Mesendoderm (in vitro differentiated cells): Measurements from ENCODE around the gene PI4KB.
A peak's percentile ranks its signal among the peaks of the same experiment; 100 is the strongest.

Experiments
- DNase-seq: peaks from one replicate; pipeline ENCODE4 v3.0.0; 2013
- H2AK5ac ChIP-seq: 2 replicates; pipeline ENCODE4 v1.6.1; 2013; ENCODE audit warnings: low read length, inconsistent platforms
- H2BK120ac ChIP-seq: 2 replicates; pipeline ENCODE4 v1.6.1; 2013; ENCODE audit warnings: low read depth, mild to moderate bottlenecking, low read length, moderate library complexity, mixed read lengths
- H2BK15ac ChIP-seq: replicated peaks from 2 replicates; pipeline ENCODE4 v1.6.1; 2013; ENCODE audit warnings: low read depth, mild to moderate bottlenecking, moderate library complexity
- H2BK5ac ChIP-seq: 2 replicates; pipeline ENCODE4 v1.6.1; 2013; ENCODE audit warnings: low read length, inconsistent platforms
- H3K18ac ChIP-seq: 2 replicates; pipeline ENCODE4 v1.6.1; 2013; ENCODE audit warnings: mild to moderate bottlenecking, low read length, mixed read lengths
- H3K23ac ChIP-seq: one replicate; pipeline ENCODE4 v1.6.1; 2013; ENCODE audit warnings: low read length
- H3K27ac ChIP-seq: 2 replicates; pipeline ENCODE4 v1.5.1; 2013; ENCODE audit warnings: low read depth, mild to moderate bottlenecking, inconsistent platforms, low read length, moderate library complexity
- H3K27me3 ChIP-seq: 2 replicates; pipeline ENCODE4 v1.6.1; 2013; ENCODE audit warnings: low read length, control low read depth, mild to moderate bottlenecking, inconsistent platforms; ENCODE audit not compliant: insufficient read depth, poor library complexity
- H3K36me3 ChIP-seq: 2 replicates; pipeline ENCODE4 v1.6.1; 2013; ENCODE audit warnings: low read length, inconsistent platforms; ENCODE audit not compliant: control insufficient read depth, insufficient read depth
- H3K4ac ChIP-seq: one replicate; pipeline ENCODE4 v1.6.1; 2013; ENCODE audit warnings: low read depth, mild to moderate bottlenecking, low read length, moderate library complexity
- H3K4me1 ChIP-seq: 2 replicates; pipeline ENCODE4 v1.6.1; 2013; ENCODE audit warnings: low read depth, low read length, inconsistent platforms; ENCODE audit not compliant: control insufficient read depth
- H3K4me2 ChIP-seq: 2 replicates; pipeline ENCODE4 v1.6.1; 2013; ENCODE audit warnings: low read length
- H3K4me3 ChIP-seq: 2 replicates; pipeline ENCODE4 v1.5.1; 2013; ENCODE audit warnings: mild to moderate bottlenecking, low read length
- H3K56ac ChIP-seq: one replicate; pipeline ENCODE4 v1.6.1; 2013; ENCODE audit warnings: low read length
- H3K79me1 ChIP-seq: 2 replicates; pipeline ENCODE4 v1.6.1; 2013; ENCODE audit warnings: low read length, inconsistent platforms
- H3K79me2 ChIP-seq: 2 replicates; pipeline ENCODE4 v1.6.1; 2013; ENCODE audit warnings: mild to moderate bottlenecking, low read length; ENCODE audit not compliant: control insufficient read depth, insufficient read depth
- H3K9ac ChIP-seq: 2 replicates; pipeline ENCODE4 v1.6.1; 2013; ENCODE audit warnings: low read length, inconsistent platforms
- H4K5ac ChIP-seq: one replicate; pipeline ENCODE4 v1.6.1; 2013; ENCODE audit warnings: low read length
- H4K8ac ChIP-seq: one replicate; pipeline ENCODE4 v1.6.1; 2013; ENCODE audit warnings: low read depth, mild to moderate bottlenecking, control low read depth, low read length, moderate library complexity
- WGBS: extraction: QIAGEN DNeasy Blood & Tissue Kit; methylation state at CpG from one replicate; pipeline ENCODE4 v1.1.7; 2013; ENCODE audit warnings: low lambda C conversion rate, missing lambda C conversion rate; ENCODE audit not compliant: insufficient coverage; ENCODE audit errors: extremely low coverage; 5-methylcytosine and 5-hydroxymethylcytosine counted together

The PI4KB gene

GRCh38 chr1:151342569-151342968 is 15.4 kb upstream of the PI4KB start:
- peaks cover 7% of the 10 kb centered on the region for H3K4me1 ChIP-seq
- H3K4me3 ChIP-seq: no peak overlapping the region
- DNase-seq: no peak
- H4K8ac ChIP-seq: no peak overlapping the region
- H3K23ac ChIP-seq: no peak overlapping the region
- peaks cover 4% of the 10 kb centered on the region for H3K36me3 ChIP-seq
- H3K27ac ChIP-seq: no peak overlapping the region
- no peak overlapping the region for H3K56ac ChIP-seq
- H2BK15ac ChIP-seq: no peak overlapping the region
- H3K79me2 ChIP-seq: peaks cover 6% of the 10 kb centered on the region
- H2BK5ac ChIP-seq: no peak overlapping the region
- H4K5ac ChIP-seq: no peak overlapping the region
- H3K4me2 ChIP-seq: no peak overlapping the region
- H2BK120ac ChIP-seq: no peak overlapping the region
- no CpG with 5 or more reads among the region's 6 CpGs for WGBS
- no peaks in the 10 kb centered on the region for H3K27me3 ChIP-seq
- no peak overlapping the region for H3K9ac ChIP-seq
- H3K4ac ChIP-seq: no peak overlapping the region
- H3K79me1 ChIP-seq: peaks cover 8% of the 10 kb centered on the region
- no peak overlapping the region for H3K18ac ChIP-seq
- no peak overlapping the region for H2AK5ac ChIP-seq

- H4K8ac ChIP-seq: no peak overlapping the region
- no peak overlapping the region for H3K4me2 ChIP-seq
- DNase-seq: no peak
- H3K23ac ChIP-seq: no peak overlapping the region
- peaks cover 6% of the 10 kb centered on the region for H3K4me1 ChIP-seq
- H4K5ac ChIP-seq: no peak overlapping the region
- no peak overlapping the region for H2BK120ac ChIP-seq
- H2AK5ac ChIP-seq: no peak overlapping the region
- peaks cover 6% of the 10 kb centered on the region for H3K79me2 ChIP-seq
- H3K4ac ChIP-seq: no peak overlapping the region
- H3K4me3 ChIP-seq: no peak overlapping the region
- H3K36me3 ChIP-seq: peaks cover 4% of the 10 kb centered on the region
- no peak overlapping the region for H2BK15ac ChIP-seq
- H3K9ac ChIP-seq: no peak overlapping the region
- WGBS: no CpG with 5 or more reads among the region's 2 CpGs
- H3K56ac ChIP-seq: no peak overlapping the region
- H3K18ac ChIP-seq: no peak overlapping the region
- H3K27me3 ChIP-seq: no peaks in the 10 kb centered on the region
- H3K79me1 ChIP-seq: peaks cover 8% of the 10 kb centered on the region
- no peak overlapping the region for H2BK5ac ChIP-seq
- no peak overlapping the region for H3K27ac ChIP-seq
These were observed 14.8 kb upstream of the PI4KB start for GRCh38 chr1:151342021-151342420.

- Histone ChIP-seq H3K9ac (no peak overlapping the region), H3K27ac (no peak overlapping the region), H3K4me3 (no peak overlapping the region), H3K27me3 (no peaks in the 10 kb centered on the region), H2AK5ac (no peak overlapping the region), H3K79me2 (peaks cover 6% of the 10 kb centered on the region), H3K23ac (no peak overlapping the region), H3K79me1 (peaks cover 7% of the 10 kb centered on the region), H2BK120ac (no peak overlapping the region), H2BK5ac (no peak overlapping the region), H3K4me2 (no peak overlapping the region), H3K4ac (no peak overlapping the region), H3K4me1 (peaks cover 3% of the 10 kb centered on the region), H2BK15ac (no peak overlapping the region), H3K18ac (no peak overlapping the region), H3K56ac (no peak overlapping the region), H3K36me3 (peaks cover 4% of the 10 kb centered on the region), H4K8ac (no peak overlapping the region), H4K5ac (no peak overlapping the region)
- peak; percentile 96 for DNase-seq
- WGBS: no CpG with 5 or more reads among the region's 7 CpGs
These were observed 13.9 kb upstream of the PI4KB start for GRCh38 chr1:151340870-151341754.

GRCh38 chr1:151336556-151336955 is 9.3 kb upstream of the PI4KB start:
- WGBS: no CpG with 5 or more reads among the region's 3 CpGs
- H3K79me1 ChIP-seq: no peaks in the 10 kb centered on the region
- no peak overlapping the region for H3K18ac ChIP-seq
- H3K4me2 ChIP-seq: no peak overlapping the region
- H2AK5ac ChIP-seq: no peak overlapping the region
- no peak overlapping the region for H3K4ac ChIP-seq
- H3K9ac ChIP-seq: no peak overlapping the region
- no peak for DNase-seq
- H3K79me2 ChIP-seq: no peaks in the 10 kb centered on the region
- no peak overlapping the region for H2BK120ac ChIP-seq
- H3K27ac ChIP-seq: no peak overlapping the region
- H3K4me3 ChIP-seq: no peak overlapping the region
- no peaks in the 10 kb centered on the region for H3K36me3 ChIP-seq
- H4K5ac ChIP-seq: no peak overlapping the region
- H2BK15ac ChIP-seq: no peak overlapping the region
- no peak overlapping the region for H3K23ac ChIP-seq
- H3K56ac ChIP-seq: no peak overlapping the region
- no peak overlapping the region for H4K8ac ChIP-seq
- no peak overlapping the region for H2BK5ac ChIP-seq
- H3K27me3 ChIP-seq: no peaks in the 10 kb centered on the region
- no peaks in the 10 kb centered on the region for H3K4me1 ChIP-seq

- Histone ChIP-seq H3K4me3 (no peak overlapping the region), H3K18ac (no peak overlapping the region), H3K4ac (no peak overlapping the region), H4K5ac (no peak overlapping the region), H3K4me2 (no peak overlapping the region), H3K79me2 (no peaks in the 10 kb centered on the region), H2BK5ac (no peak overlapping the region), H3K56ac (no peak overlapping the region), H2BK15ac (no peak overlapping the region), H3K27ac (no peak overlapping the region), H2AK5ac (no peak overlapping the region), H2BK120ac (no peak overlapping the region), H3K36me3 (no peaks in the 10 kb centered on the region), H3K9ac (no peak overlapping the region), H4K8ac (no peak overlapping the region), H3K4me1 (no peaks in the 10 kb centered on the region), H3K79me1 (no peaks in the 10 kb centered on the region), H3K23ac (no peak overlapping the region), H3K27me3 (no peaks in the 10 kb centered on the region)
- WGBS: 100% methylated on average over 1 of the region's 5 CpGs
- no peak for DNase-seq
These were observed 7.6 kb upstream of the PI4KB start for GRCh38 chr1:151334822-151335221.
